NCI-H2227 (cell line): ENCODE data around the gene ANKRD11.
"Not testable (repeated sequence)": the region's sequence is repeated elsewhere in the genome, so short reads cannot be mapped to it uniquely, and the experiment has no call there.

Source experiments
- DNase-seq: peaks from one replicate; lab custom pipeline; 2025; ENCODE audit not compliant: unreplicated experiment; lab: John Stamatoyannopoulos, UW

Gene ANKRD11

GRCh38 chr16:89304941-89305705, 185.2 kb downstream of the ANKRD11 start:
- DNase-seq, result no peak

GRCh38 chr16:89304181-89304851, 186.0 kb downstream of the ANKRD11 start:
- DNase-seq, result no peak

- DNase-seq, result no peak
Observed at GRCh38 chr16:89303617-89304016, 186.7 kb downstream of the ANKRD11 start.

- no peak for DNase-seq
Observed at GRCh38 chr16:89300976-89301360, 189.4 kb downstream of the ANKRD11 start.

GRCh38 chr16:89300311-89300975, 189.9 kb downstream of the ANKRD11 start:
- no peak for DNase-seq

GRCh38 chr16:89299357-89300111, 190.8 kb downstream of the ANKRD11 start:
- DNase-seq, result not testable (repeated sequence)

GRCh38 chr16:89298623-89299225, 191.6 kb downstream of the ANKRD11 start:
- DNase-seq, result no peak

- no peak for DNase-seq
Observed at GRCh38 chr16:89297910-89298545, 192.3 kb downstream of the ANKRD11 start.

- no peak for DNase-seq
Observed at GRCh38 chr16:89297156-89297874, 193.0 kb downstream of the ANKRD11 start.

- no peak for DNase-seq
Observed at GRCh38 chr16:89295915-89296314, 194.4 kb downstream of the ANKRD11 start.

GRCh38 chr16:89295071-89295900, 195.1 kb downstream of the ANKRD11 start:
- DNase-seq, result no peak

GRCh38 chr16:89294486-89294885, 195.9 kb downstream of the ANKRD11 start:
- no peak for DNase-seq

- no peak for DNase-seq
Observed at GRCh38 chr16:89293276-89294143, 196.9 kb downstream of the ANKRD11 start.

GRCh38 chr16:89292443-89293078, 197.8 kb downstream of the ANKRD11 start:
- no peak for DNase-seq

- DNase-seq, result no peak
Observed at GRCh38 chr16:89291776-89292175, 198.6 kb downstream of the ANKRD11 start.

- DNase-seq, result no peak
Observed at GRCh38 chr16:89291363-89291762, 199.0 kb downstream of the ANKRD11 start.

GRCh38 chr16:89290887-89291286, 199.5 kb downstream of the ANKRD11 start:
- DNase-seq, result no peak
